KMS-11 (cell line): Measurements from ENCODE around the gene NMRK1.

Experiments used
- H2AFZ ChIP-seq: fragments of 200-600 bp; sonication (generic); 2 replicates; pipeline ENCODE4 v1.6.1; 2016; ENCODE audit warnings: antibody characterized with exemption, mixed run types, low read depth
- H3K27ac ChIP-seq: fragments of 200-600 bp; sonication (generic); 2 replicates; pipeline ENCODE4 v1.6.1; 2016; ENCODE audit warnings: mild to moderate bottlenecking, mixed run types
- H3K27me3 ChIP-seq: fragments of 200-600 bp; sonication (generic); 2 replicates; pipeline ENCODE4 v1.6.1; 2017; ENCODE audit warnings: mild to moderate bottlenecking, low read depth, mixed run types, moderate library complexity; ENCODE audit not compliant: insufficient read depth
- H3K36me3 ChIP-seq: fragments of 200-600 bp; sonication (generic); 2 replicates; pipeline ENCODE4 v1.6.1; 2017; ENCODE audit warnings: mild to moderate bottlenecking, mixed run types; ENCODE audit not compliant: insufficient read depth
- H3K4me1 ChIP-seq: fragments of 200-600 bp; sonication (generic); 2 replicates; pipeline ENCODE4 v1.6.1; 2016; ENCODE audit warnings: mild to moderate bottlenecking, low read depth, mixed run types; ENCODE audit not compliant: poor library complexity, severe bottlenecking
- H3K4me2 ChIP-seq: fragments of 200-600 bp; sonication (generic); 2 replicates; pipeline ENCODE4 v1.7.0; 2016; ENCODE audit warnings: mild to moderate bottlenecking, mixed run types
- H3K4me3 ChIP-seq: fragments of 200-600 bp; sonication (generic); IDR thresholded peaks from 2 replicates; pipeline ENCODE4 v1.6.1; 2017; ENCODE audit warnings: low read depth, low read length, mixed read lengths; ENCODE audit not compliant: insufficient read depth
- H3K79me2 ChIP-seq: fragments of 200-600 bp; sonication (generic); 2 replicates; pipeline ENCODE4 v1.6.1; 2016; ENCODE audit warnings: low read depth, mixed run types; ENCODE audit not compliant: insufficient read depth
- H3K9ac ChIP-seq: fragments of 200-600 bp; sonication (generic); 2 replicates; pipeline ENCODE4 v1.6.1; 2016; ENCODE audit warnings: mild to moderate bottlenecking, mixed run types
- H4K20me1 ChIP-seq: fragments of 200-600 bp; sonication (generic); 2 replicates; pipeline ENCODE4 v1.6.1; 2016; ENCODE audit warnings: mild to moderate bottlenecking, mixed run types; ENCODE audit not compliant: insufficient read depth
- TF ChIP-seq, protein P1 (sequence below): fragments of 200-600 bp; sonication (generic); conservative IDR thresholded peaks from 2 replicates; pipeline ENCODE4 v1.6.1; 2017; ENCODE audit warnings: low read depth, mild to moderate bottlenecking, antibody characterized with exemption, low read length, moderate library complexity, mixed read lengths

The NMRK1 gene

DNA sequence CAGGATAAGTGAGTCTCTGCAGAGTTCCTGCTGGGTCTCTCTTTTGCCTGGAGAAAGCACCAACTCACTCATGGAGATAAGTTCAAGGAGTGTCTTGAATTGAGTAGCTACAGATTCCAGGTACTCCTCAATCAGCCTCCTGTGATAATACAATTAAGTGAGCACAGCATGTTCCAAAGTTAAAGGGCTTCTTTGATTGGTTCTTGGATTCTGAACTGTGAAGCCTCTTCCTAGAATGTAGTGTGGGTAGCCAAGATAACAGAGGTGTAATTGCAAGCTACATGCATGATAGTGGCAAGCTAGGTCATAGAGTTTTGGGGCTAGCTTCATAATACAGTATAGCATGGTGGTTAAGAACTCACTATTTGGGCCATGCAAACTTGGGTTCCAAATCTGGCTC, 36.7 kb downstream of the NMRK1 start:
- Histone ChIP-seq H3K9ac (no peak overlapping the region), H3K27ac (no peak overlapping the region), H3K27me3 (no peaks in the 10 kb centered on the region), H3K79me2 (no peaks in the 10 kb centered on the region), H3K36me3 (no peaks in the 10 kb centered on the region), H3K4me2 (no peak overlapping the region), H4K20me1 (no peaks in the 10 kb centered on the region), H2AFZ (no peak overlapping the region), H3K4me3 (no peak overlapping the region), H3K4me1 (no peaks in the 10 kb centered on the region)
- TF ChIP-seq, protein P1, sequence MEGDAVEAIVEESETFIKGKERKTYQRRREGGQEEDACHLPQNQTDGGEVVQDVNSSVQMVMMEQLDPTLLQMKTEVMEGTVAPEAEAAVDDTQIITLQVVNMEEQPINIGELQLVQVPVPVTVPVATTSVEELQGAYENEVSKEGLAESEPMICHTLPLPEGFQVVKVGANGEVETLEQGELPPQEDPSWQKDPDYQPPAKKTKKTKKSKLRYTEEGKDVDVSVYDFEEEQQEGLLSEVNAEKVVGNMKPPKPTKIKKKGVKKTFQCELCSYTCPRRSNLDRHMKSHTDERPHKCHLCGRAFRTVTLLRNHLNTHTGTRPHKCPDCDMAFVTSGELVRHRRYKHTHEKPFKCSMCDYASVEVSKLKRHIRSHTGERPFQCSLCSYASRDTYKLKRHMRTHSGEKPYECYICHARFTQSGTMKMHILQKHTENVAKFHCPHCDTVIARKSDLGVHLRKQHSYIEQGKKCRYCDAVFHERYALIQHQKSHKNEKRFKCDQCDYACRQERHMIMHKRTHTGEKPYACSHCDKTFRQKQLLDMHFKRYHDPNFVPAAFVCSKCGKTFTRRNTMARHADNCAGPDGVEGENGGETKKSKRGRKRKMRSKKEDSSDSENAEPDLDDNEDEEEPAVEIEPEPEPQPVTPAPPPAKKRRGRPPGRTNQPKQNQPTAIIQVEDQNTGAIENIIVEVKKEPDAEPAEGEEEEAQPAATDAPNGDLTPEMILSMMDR: no peak

DNA sequence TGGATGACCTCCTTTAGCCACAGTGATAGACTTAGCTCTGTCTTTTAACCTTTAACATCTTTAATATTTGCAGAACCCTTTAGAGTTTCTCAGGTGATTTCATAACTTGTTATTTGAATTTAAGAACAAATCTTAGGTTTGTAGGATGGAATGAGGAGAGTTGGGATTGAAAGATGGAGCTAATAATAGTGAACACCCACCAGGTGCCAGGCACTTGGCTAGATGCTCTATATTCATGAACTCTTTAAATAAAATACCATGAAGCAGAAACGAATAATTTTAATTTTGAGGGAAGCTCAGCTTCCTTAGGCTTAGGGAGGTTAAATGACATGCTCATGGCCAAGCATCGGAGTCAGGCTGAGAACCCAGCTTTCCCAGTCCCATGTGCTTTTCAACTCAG, 40.4 kb downstream of the NMRK1 start:
- TF ChIP-seq, protein P1: no peak
- H2AFZ ChIP-seq: no peak overlapping the region

GRCh38 chr9:75046725-75047345, 41.1 kb downstream of the NMRK1 start:
- no peak overlapping the region for H3K4me2 ChIP-seq
- H3K36me3 ChIP-seq: no peaks in the 10 kb centered on the region
- TF ChIP-seq, protein P1: no peak
- H4K20me1 ChIP-seq: no peaks in the 10 kb centered on the region
- H2AFZ ChIP-seq: no peak overlapping the region
- H3K27me3 ChIP-seq: no peaks in the 10 kb centered on the region
- no peaks in the 10 kb centered on the region for H3K4me1 ChIP-seq
- H3K9ac ChIP-seq: no peak overlapping the region
- H3K4me3 ChIP-seq: no peak overlapping the region
- no peaks in the 10 kb centered on the region for H3K79me2 ChIP-seq
- H3K27ac ChIP-seq: no peak overlapping the region

More for the DNA sequence above, 40.4 kb downstream of the NMRK1 start:
- Histone ChIP-seq H3K36me3 (no peaks in the 10 kb centered on the region), H3K79me2 (no peaks in the 10 kb centered on the region), H3K9ac (no peak overlapping the region), H4K20me1 (no peaks in the 10 kb centered on the region), H3K27ac (no peak overlapping the region), H3K27me3 (no peaks in the 10 kb centered on the region), H3K4me1 (no peaks in the 10 kb centered on the region), H3K4me2 (no peak overlapping the region), H3K4me3 (no peak overlapping the region)

GRCh38 chr9:75041041-75041440, 46.9 kb downstream of the NMRK1 start:
- H3K4me1 ChIP-seq: no peaks in the 10 kb centered on the region
- no peak overlapping the region for H3K4me2 ChIP-seq
- H4K20me1 ChIP-seq: no peaks in the 10 kb centered on the region
- no peak overlapping the region for H2AFZ ChIP-seq
- no peak overlapping the region for H3K4me3 ChIP-seq
- TF ChIP-seq, protein P1: no peak
- H3K9ac ChIP-seq: no peak overlapping the region
- no peak overlapping the region for H3K27ac ChIP-seq
- no peaks in the 10 kb centered on the region for H3K79me2 ChIP-seq
- no peaks in the 10 kb centered on the region for H3K27me3 ChIP-seq
- H3K36me3 ChIP-seq: no peaks in the 10 kb centered on the region
